Measurements from ENCODE around the gene NR1D1. TPM values are rescaled to one million over a fixed set of nuclear protein-coding genes. Genes with fewer than 3 reads are reported as not detected.

The NR1D1 gene
- polyA plus RNA-seq, 1 experiment, result 0.62 TPM

- Histone ChIP-seq H3K27ac (ENCODE audit: low read depth, low read length) (no peak overlapping the region), H3K27me3 (ENCODE audit: control insufficient read depth, insufficient read depth, low read length) (no peaks in the 10 kb centered on the region), H3K4me3 (ENCODE audit: low read depth, low read length) (no peak overlapping the region), H3K9me3 (ENCODE audit: control insufficient read depth, insufficient read depth, low read length) (no peaks in the 10 kb centered on the region; the same call in 1 of the 2 replicates)
- no peak for TF ChIP-seq CTCF (IDR thresholded peaks at IDR 0.05; ENCODE audit: low read depth, low read length)
- DNase-seq (ENCODE audit: low read depth, low spot score), result no peak
- POLR2A ChIA-PET, result interaction anchor here (1.4 kb wide), 1 partner anchor 9 kb away, joined by 4 read pairs; no protein-coding TSS in a partner anchor
- CTCF ChIA-PET, result interaction anchor here (0.6 to 2.2 kb wide), 4 partner anchors 16 to 64 kb away, joined by 4 to 10 read pairs (median 4); no protein-coding TSS in a partner anchor
Measured at GRCh38 chr17:40090237-40091119, 9.9 kb downstream of the NR1D1 start.

DNA sequence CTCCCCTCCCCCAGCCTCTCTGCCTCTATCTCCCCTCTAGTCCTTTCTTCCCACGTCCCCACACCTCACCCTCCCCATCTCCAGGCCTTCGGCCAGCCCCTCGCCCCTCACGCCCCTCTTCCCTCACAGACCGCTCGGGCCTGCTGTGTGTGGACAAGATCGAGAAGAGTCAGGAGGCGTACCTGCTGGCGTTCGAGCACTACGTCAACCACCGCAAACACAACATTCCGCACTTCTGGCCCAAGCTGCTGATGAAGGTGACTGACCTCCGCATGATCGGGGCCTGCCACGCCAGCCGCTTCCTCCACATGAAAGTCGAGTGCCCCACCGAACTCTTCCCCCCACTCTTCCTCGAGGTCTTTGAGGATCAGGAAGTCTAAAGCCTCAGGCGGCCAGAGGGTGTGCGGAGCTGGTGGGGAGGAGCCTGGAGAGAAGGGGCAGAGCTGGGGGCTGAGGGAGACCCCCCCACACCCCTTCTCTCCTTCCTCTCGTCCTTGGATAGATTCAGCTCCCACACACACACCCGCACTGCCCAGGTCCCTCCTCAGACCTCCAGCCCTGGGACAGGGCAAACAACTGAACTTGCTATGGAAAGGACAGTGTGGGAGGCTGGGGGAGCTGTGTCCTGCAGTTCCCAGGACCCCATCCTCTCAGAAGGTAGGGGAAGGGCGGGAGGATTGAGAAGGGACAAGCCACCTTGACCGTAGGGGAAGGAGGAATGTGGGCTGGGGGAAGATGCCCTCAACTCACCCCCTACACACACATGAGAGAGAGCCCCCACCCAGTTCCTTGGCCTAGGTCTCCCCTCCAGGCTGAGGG lies 11.1 kb downstream of the NR1D1 start:
- Histone ChIP-seq H3K27me3 (ENCODE audit: control insufficient read depth, insufficient read depth, low read length) (no peaks in the 10 kb centered on the region), H3K4me3 (ENCODE audit: low read depth, low read length) (no peak overlapping the region), H3K9me3 (ENCODE audit: control insufficient read depth, insufficient read depth, low read length) (no peaks in the 10 kb centered on the region; the same call in 1 of the 2 replicates), H3K27ac (ENCODE audit: low read depth, low read length) (no peak overlapping the region)
- no peak for TF ChIP-seq CTCF (IDR thresholded peaks at IDR 0.05; ENCODE audit: low read depth, low read length)
- DNase-seq (ENCODE audit: low read depth, low spot score), result no peak
- ChIA-PET CTCF (interaction anchor here (2.2 kb wide), 1 partner anchor 14 kb away, joined by 10 read pairs; no protein-coding TSS in a partner anchor), POLR2A (interaction anchor here (1.4 kb wide), 1 partner anchor 10 kb away, joined by 4 read pairs; no protein-coding TSS in a partner anchor)

DNA sequence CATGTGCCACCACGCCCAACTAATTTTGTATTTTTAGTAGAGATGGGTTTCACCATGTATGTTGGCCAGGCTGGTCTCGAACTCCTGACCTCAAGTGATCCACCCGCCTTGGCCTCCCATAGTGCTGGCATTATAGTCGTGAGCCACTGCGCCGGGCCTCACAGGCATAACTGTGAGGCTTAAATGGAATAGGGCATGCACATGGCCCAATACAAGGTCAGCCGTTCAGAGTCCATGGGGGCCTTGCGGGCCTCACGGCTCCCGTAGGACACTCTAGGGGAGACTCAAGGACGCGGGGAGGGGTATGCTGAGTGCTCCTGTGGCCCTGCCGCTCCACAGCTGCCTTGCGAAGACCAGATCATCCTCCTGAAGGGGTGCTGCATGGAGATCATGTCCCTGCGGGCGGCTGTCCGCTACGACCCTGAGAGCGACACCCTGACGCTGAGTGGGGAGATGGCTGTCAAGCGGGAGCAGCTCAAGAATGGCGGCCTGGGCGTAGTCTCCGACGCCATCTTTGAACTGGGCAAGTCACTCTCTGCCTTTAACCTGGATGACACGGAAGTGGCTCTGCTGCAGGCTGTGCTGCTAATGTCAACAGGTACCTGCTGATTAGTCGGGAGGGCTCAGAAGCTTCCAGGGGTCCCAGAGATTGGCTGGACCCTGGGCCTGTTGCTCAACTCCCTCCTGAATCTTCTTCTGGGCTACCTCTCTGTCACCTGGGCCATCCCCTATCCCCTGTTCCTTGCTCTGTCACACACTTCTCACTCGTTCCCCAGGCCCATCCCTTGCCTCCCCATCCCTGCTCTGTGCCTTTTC lies 12.3 kb downstream of the NR1D1 start:
- Histone ChIP-seq H3K9me3 (ENCODE audit: control insufficient read depth, insufficient read depth, low read length) (no peaks in the 10 kb centered on the region; the same call in 1 of the 2 replicates), H3K27me3 (ENCODE audit: control insufficient read depth, insufficient read depth, low read length) (no peaks in the 10 kb centered on the region), H3K27ac (ENCODE audit: low read depth, low read length) (peak overlapping the region; percentile 11), H3K4me3 (ENCODE audit: low read depth, low read length) (no peak overlapping the region)
- DNase-seq (ENCODE audit: low read depth, low spot score), result no peak
- POLR2A ChIA-PET, result no interaction called here
- CTCF ChIA-PET, result no interaction called here
- no peak for TF ChIP-seq CTCF (IDR thresholded peaks at IDR 0.05; ENCODE audit: low read depth, low read length)

DNA sequence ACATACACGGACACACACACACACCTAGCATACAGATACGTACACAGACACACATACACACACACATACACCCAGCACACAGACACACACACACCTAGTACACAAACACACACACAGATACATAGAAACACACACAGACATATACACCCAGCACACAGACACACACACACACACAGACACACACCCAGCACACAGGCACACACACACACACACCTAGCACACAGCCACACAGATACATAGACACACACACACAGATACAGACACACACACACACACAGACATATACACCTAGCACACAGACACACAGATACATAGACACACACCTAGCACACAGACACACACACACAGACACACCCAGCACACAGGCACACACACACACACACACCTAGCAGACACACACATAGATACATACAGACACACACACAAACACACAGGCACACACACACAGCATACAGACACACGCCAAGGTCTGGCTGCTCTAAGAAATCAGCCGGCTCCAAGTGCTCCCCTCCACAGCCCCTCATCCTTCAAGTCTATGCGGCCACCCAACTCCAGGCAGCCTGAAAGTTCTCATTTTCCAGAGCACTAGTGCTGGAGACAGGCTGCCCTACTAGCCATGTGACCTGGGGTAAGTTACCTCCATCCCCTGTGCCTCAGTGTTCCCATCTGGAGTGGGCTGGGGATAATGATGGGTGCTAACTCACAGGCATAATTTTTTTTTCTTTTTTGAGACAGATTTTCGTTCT lies 13.2 kb downstream of the NR1D1 start:
- POLR2A ChIA-PET, result interaction anchor here (1.0 to 1.3 kb wide), 2 partner anchors 12 to 49 kb away, joined by 3 read pairs; no protein-coding TSS in a partner anchor

More for the DNA sequence above, 13.2 kb downstream of the NR1D1 start:
- Histone ChIP-seq H3K9me3 (ENCODE audit: control insufficient read depth, insufficient read depth, low read length) (no peaks in the 10 kb centered on the region; the same call in 1 of the 2 replicates), H3K27ac (ENCODE audit: low read depth, low read length) (no peak overlapping the region), H3K27me3 (ENCODE audit: control insufficient read depth, insufficient read depth, low read length) (no peaks in the 10 kb centered on the region), H3K4me3 (ENCODE audit: low read depth, low read length) (no peak overlapping the region)
- CTCF ChIA-PET, result interaction anchor here (0.9 to 3.9 kb wide), 9 partner anchors 10 to 129 kb away, joined by 3 to 58 read pairs (median 8); partner anchors contain the start of gene CSF3
- TF ChIP-seq CTCF (IDR thresholded peaks at IDR 0.05; ENCODE audit: low read depth, low read length), result no peak
- DNase-seq (ENCODE audit: low read depth, low spot score), result no peak

Measured in AG04450 (cell line).